GM19372 (cell line): Measurements from ENCODE around the gene IPO11.
A peak's percentile ranks its signal among the peaks of the same experiment; 100 is the strongest.

Experiments
- ATAC-seq: cut with Tn5 transposase; IDR thresholded peaks from one replicate; pipeline ENCODE4 v1.9.1; 2021; ENCODE audit warnings: mild to moderate bottlenecking, low read depth, moderate library complexity; ENCODE audit not compliant: unreplicated experiment

Gene IPO11

GRCh38 chr5:62412549-62413329 is at the start of gene IPO11:
IPO11 (plus strand) TSS chr5:62412763; CDS start chr5:62437280, 24,517 bp downstream.
- ATAC-seq: peak; percentile 97

- no peak for ATAC-seq
Measured at GRCh38 chr5:62369039-62369438, 43.5 kb upstream of the IPO11 start.

GRCh38 chr5:62371409-62371808 is 41.2 kb upstream of the IPO11 start:
- no peak for ATAC-seq

GRCh38 chr5:62372600-62372999 is 40.0 kb upstream of the IPO11 start:
- no peak for ATAC-seq

GRCh38 chr5:62373382-62373781 is 39.2 kb upstream of the IPO11 start:
- ATAC-seq: no peak

GRCh38 chr5:62374090-62374489 is 38.5 kb upstream of the IPO11 start:
- ATAC-seq: no peak

GRCh38 chr5:62375627-62376026 is 36.9 kb upstream of the IPO11 start:
- ATAC-seq: no peak

GRCh38 chr5:62376064-62376463 is 36.5 kb upstream of the IPO11 start:
- ATAC-seq: no peak

- ATAC-seq: no peak
Measured at GRCh38 chr5:62385131-62385530, 27.4 kb upstream of the IPO11 start.

GRCh38 chr5:62385816-62386400 is 26.7 kb upstream of the IPO11 start:
- ATAC-seq: no peak

GRCh38 chr5:62386824-62387223 is 25.7 kb upstream of the IPO11 start:
- no peak for ATAC-seq

GRCh38 chr5:62395210-62395950 is 17.2 kb upstream of the IPO11 start:
- no peak for ATAC-seq

- ATAC-seq: peak; percentile 93
Measured at GRCh38 chr5:62403411-62404250, 8.9 kb upstream of the IPO11 start, which contains the start of gene DIMT1. DIMT1 (minus strand) TSS chr5:62403905; CDS start chr5:62403772, 133 bp downstream.

GRCh38 chr5:62413711-62414110 is 1.1 kb downstream of the IPO11 start:
- no peak for ATAC-seq

- no peak for ATAC-seq
Measured at GRCh38 chr5:62418462-62419076, 6.0 kb downstream of the IPO11 start.

GRCh38 chr5:62419609-62420008 is 7.0 kb downstream of the IPO11 start:
- no peak for ATAC-seq

GRCh38 chr5:62421414-62421813 is 8.9 kb downstream of the IPO11 start:
- ATAC-seq: no peak

GRCh38 chr5:62424763-62425162 is 12.2 kb downstream of the IPO11 start:
- no peak for ATAC-seq

GRCh38 chr5:62431735-62432620 is 19.4 kb downstream of the IPO11 start:
- ATAC-seq: no peak
